HL-60 (cell line): ENCODE data around the gene RLF.

Experiments used
- GABPA ChIP-seq: IDR thresholded peaks from 2 replicates; pipeline ENCODE4 v1.6.1; 2012; ENCODE audit warnings: low read depth
- POLR2AphosphoS5 ChIP-seq: IDR thresholded peaks from 2 replicates; pipeline ENCODE4 v1.6.1; 2012; ENCODE audit warnings: low read depth
- SPI1 ChIP-seq: IDR thresholded peaks from 2 replicates; pipeline ENCODE4 v1.6.1; 2012; ENCODE audit warnings: low read depth, mild to moderate bottlenecking, borderline replicate concordance
- TF ChIP-seq, protein P1 (sequence below): IDR thresholded peaks from 2 replicates; pipeline ENCODE4 v1.6.1; 2012; ENCODE audit warnings: low read depth; ENCODE audit not compliant: insufficient replicate concordance
- TF ChIP-seq, protein P2 (sequence below): IDR thresholded peaks from one replicate; pipeline ENCODE4 v1.5.1; 2011; ENCODE audit warnings: low read length, control low read depth, inconsistent platforms; ENCODE audit not compliant: insufficient read depth

DNA sequence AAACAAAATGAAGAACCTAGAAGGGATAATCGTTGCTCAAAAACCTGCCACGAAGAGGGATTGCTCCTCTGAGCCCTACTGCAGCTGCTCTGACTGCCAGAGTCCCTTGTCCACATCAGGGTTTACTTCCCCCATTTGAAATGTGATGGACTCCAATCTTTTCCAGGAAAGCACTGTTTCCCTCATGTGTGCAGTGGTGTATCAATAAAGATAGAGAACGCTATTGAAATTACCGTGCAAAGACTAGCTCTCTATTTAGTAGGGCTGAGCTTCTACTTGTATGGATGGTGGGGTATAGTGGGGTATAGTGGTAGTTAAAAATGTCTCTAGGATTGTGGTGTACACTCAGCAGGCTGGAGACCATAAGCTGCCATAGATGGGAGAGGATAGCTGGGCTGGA is 90.3 kb downstream of the RLF start:
- TF ChIP-seq, protein P1, sequence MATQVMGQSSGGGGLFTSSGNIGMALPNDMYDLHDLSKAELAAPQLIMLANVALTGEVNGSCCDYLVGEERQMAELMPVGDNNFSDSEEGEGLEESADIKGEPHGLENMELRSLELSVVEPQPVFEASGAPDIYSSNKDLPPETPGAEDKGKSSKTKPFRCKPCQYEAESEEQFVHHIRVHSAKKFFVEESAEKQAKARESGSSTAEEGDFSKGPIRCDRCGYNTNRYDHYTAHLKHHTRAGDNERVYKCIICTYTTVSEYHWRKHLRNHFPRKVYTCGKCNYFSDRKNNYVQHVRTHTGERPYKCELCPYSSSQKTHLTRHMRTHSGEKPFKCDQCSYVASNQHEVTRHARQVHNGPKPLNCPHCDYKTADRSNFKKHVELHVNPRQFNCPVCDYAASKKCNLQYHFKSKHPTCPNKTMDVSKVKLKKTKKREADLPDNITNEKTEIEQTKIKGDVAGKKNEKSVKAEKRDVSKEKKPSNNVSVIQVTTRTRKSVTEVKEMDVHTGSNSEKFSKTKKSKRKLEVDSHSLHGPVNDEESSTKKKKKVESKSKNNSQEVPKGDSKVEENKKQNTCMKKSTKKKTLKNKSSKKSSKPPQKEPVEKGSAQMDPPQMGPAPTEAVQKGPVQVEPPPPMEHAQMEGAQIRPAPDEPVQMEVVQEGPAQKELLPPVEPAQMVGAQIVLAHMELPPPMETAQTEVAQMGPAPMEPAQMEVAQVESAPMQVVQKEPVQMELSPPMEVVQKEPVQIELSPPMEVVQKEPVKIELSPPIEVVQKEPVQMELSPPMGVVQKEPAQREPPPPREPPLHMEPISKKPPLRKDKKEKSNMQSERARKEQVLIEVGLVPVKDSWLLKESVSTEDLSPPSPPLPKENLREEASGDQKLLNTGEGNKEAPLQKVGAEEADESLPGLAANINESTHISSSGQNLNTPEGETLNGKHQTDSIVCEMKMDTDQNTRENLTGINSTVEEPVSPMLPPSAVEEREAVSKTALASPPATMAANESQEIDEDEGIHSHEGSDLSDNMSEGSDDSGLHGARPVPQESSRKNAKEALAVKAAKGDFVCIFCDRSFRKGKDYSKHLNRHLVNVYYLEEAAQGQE: no peak
- TF ChIP-seq, protein P2, sequence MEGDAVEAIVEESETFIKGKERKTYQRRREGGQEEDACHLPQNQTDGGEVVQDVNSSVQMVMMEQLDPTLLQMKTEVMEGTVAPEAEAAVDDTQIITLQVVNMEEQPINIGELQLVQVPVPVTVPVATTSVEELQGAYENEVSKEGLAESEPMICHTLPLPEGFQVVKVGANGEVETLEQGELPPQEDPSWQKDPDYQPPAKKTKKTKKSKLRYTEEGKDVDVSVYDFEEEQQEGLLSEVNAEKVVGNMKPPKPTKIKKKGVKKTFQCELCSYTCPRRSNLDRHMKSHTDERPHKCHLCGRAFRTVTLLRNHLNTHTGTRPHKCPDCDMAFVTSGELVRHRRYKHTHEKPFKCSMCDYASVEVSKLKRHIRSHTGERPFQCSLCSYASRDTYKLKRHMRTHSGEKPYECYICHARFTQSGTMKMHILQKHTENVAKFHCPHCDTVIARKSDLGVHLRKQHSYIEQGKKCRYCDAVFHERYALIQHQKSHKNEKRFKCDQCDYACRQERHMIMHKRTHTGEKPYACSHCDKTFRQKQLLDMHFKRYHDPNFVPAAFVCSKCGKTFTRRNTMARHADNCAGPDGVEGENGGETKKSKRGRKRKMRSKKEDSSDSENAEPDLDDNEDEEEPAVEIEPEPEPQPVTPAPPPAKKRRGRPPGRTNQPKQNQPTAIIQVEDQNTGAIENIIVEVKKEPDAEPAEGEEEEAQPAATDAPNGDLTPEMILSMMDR: no peak
- TF ChIP-seq GABPA (no peak), POLR2AphosphoS5 (no peak), SPI1 (no peak)
